ENCODE results near the gene ZNF540. TPM values are rescaled to one million over a fixed set of nuclear protein-coding genes. Genes with fewer than 3 reads are reported as not detected.

ZNF540 gene
- total and polyA plus RNA-seq, 3 experiments from 2014 or later = 2.3 to 4.9 (median 3.2) TPM

DNA sequence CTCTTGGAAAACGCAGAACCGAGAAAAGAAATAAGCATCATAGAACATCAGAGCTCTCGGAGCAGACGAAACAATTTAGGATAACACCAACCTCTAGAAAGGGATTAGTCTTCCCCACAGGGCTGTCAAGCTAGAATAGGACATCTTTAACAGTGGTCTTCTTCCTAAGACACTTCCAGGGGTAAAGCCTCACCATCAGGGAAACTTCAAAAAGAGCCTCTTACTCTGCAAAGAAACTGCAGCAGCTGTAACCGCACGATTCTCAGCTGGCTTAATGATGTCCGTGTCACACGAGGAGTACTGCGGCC, 726 bp upstream of the ZNF540 start:
- H3K9me3 Mint-ChIP-seq = peaks cover 0 to 26% (median 11%) of the 10 kb centered on the region in 5 donors
- H3K27me3 Mint-ChIP-seq = peaks cover 0 to 4% of the 10 kb centered on the region in 2 donors
- peaks cover 33 to 57% (median 44%) of the 10 kb centered on the region in 3 donors for H3K4me1 Mint-ChIP-seq
- DNase-seq = no peak
- peaks cover 5% of the 10 kb centered on the region for H3K36me3 ChIP-seq (ENCODE audit: insufficient read depth, low read length)
- peaks cover 19% of the 10 kb centered on the region for H3K4me1 ChIP-seq (ENCODE audit: insufficient read depth, low read length)
- H3K36me3 Mint-ChIP-seq = peaks cover 10 to 53% (median 34%) of the 10 kb centered on the region in 3 donors
- no peaks in the 10 kb centered on the region for H3K27me3 ChIP-seq (ENCODE audit: insufficient read depth, low read length, poor library complexity, severe bottlenecking)
- peak overlapping the region; percentile 93 to 100 (median 98) for H3K27ac Mint-ChIP-seq
- peak overlapping the region; percentile 93 for H3K27ac ChIP-seq (ENCODE audit: low read depth, low read length)
- ChIA-PET CTCF (interaction anchor here (0.9 to 1.4 kb wide), 2 partner anchors 88 to 259 kb away, joined by 3 to 7 read pairs; partner anchors contain the start of gene ZNF793), POLR2A (interaction anchor here (0.7 to 1.9 kb wide), 11 partner anchors 61 to 757 kb away, joined by 3 to 22 read pairs (median 10); partner anchors contain the start of genes ZFP30, ZNF383, ZNF420 and ZNF527)
- peak overlapping the region; percentile 93 to 98 (median 96) for H3K4me3 Mint-ChIP-seq
- peak overlapping the region; percentile 93 for H3K4me3 ChIP-seq (ENCODE audit: low read length)
- H3K9me3 ChIP-seq (ENCODE audit: low read length) = peaks cover 7% of the 10 kb centered on the region

DNA sequence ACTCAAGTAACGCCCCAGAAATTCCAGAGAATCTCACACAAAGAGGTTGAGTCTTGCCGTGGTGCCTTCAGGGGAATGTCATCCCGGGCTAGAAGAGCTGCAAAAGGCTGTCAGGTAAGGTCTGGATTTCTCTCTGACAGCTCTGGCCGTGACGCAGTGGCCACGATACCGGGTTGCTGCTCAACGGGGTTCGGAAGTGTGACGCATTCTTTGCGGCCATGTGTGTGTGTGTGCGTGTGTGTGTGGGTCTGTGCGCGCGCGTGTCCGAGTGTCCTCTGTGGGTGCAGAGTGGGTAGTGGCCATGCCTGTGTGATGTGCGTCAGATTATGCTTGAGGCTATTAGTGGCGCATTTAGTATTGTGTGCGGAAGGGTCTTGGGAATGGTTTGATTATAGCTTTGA, 306 bp downstream of the ZNF540 start:
- Mint-ChIP-seq H3K4me3 (peak overlapping the region; percentile 93 to 98 (median 96)), H3K4me1 (peaks cover 33 to 57% (median 44%) of the 10 kb centered on the region in 3 donors), H3K36me3 (peaks cover 15 to 57% (median 38%) of the 10 kb centered on the region in 3 donors), H3K27ac (peak overlapping the region; percentile 93 to 100 (median 98)), H3K9me3 (peaks cover 0 to 18% (median 7%) of the 10 kb centered on the region in 5 donors), H3K27me3 (peaks cover 0 to 4% of the 10 kb centered on the region in 2 donors)
- peak in 4 of 5 donors; percentile 48 to 85 (median 70) for DNase-seq
- ChIA-PET POLR2A (interaction anchor here (0.8 to 1.9 kb wide), 13 partner anchors 8 to 990 kb away, joined by 3 to 22 read pairs (median 6); partner anchors contain the start of genes ZFP30, ZNF382, ZNF420 and ZNF527), CTCF (interaction anchor here (0.9 to 1.4 kb wide), 5 partner anchors 58 to 277 kb away, joined by 3 to 7 read pairs (median 3); partner anchors contain the start of genes ZNF570 and ZNF793)
- peak overlapping the region; percentile 93 for H3K4me3 ChIP-seq (ENCODE audit: low read length)
- H3K4me1 ChIP-seq (ENCODE audit: insufficient read depth, low read length) = peaks cover 19% of the 10 kb centered on the region
- peaks cover 7% of the 10 kb centered on the region for H3K9me3 ChIP-seq (ENCODE audit: low read length)
- H3K27ac ChIP-seq (ENCODE audit: low read depth, low read length) = peak overlapping the region; percentile 93
- peaks cover 12% of the 10 kb centered on the region for H3K36me3 ChIP-seq (ENCODE audit: insufficient read depth, low read length)
- no peaks in the 10 kb centered on the region for H3K27me3 ChIP-seq (ENCODE audit: insufficient read depth, low read length, poor library complexity, severe bottlenecking)

DNA sequence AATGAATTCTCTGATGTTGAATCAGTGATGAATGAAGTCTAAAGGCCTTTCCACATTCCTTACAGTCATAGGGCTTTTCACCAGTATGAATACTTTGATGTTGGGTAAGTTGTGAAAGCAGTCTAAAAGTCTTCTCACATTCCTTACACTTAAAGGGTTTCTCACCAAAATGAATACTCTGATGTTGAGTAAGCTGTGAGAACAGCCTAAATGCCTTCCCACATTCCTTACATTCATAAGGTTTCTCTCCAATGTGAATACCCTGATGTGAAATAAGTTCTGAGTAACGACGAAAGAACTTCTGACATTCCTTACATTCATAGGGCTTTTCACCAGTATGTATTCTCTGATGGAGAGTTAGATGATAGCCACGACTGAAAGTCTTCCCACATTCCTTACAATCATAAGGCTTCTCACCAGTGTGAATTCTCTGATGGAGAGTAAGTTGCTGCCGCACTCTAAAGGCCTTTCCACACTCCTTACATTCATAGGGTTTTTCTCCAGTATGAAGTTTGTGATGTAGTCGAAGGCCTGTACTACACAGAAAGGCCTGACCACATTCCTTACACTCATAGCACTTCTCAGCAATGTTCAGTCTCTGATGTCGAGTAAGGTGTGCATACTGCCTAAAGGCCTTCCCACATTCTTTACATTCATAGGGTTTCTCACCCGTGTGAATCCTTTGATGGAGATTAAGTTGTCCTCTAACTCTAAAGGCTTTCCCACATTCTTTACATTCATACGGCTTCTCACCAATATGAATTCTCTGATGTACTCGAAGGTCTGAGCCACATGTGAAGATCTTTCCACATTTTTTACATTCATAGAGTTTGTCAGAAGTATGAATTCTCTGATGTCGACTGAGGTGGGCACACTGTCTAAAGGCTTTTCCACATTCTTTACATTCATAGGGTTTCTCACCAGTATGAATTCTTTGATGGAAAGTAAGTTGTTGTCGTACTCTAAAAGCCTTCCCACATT, 40.7 kb downstream of the ZNF540 start:
- no peaks in the 10 kb centered on the region for H3K4me1 Mint-ChIP-seq
- no peak overlapping the region for H3K4me3 ChIP-seq (ENCODE audit: low read length)
- H3K36me3 ChIP-seq (ENCODE audit: insufficient read depth, low read length) = peaks cover 4% of the 10 kb centered on the region
- DNase-seq = no peak
- H3K9me3 ChIP-seq (ENCODE audit: low read length) = peaks cover 42% of the 10 kb centered on the region
- no peak overlapping the region for H3K27ac ChIP-seq (ENCODE audit: low read depth, low read length)
- peaks cover 42 to 85% (median 78%) of the 10 kb centered on the region in 5 donors for H3K9me3 Mint-ChIP-seq
- ChIA-PET CTCF (no interaction called here), POLR2A (no interaction called here)
- H3K27me3 Mint-ChIP-seq = no peaks in the 10 kb centered on the region
- no peaks in the 10 kb centered on the region for H3K4me1 ChIP-seq (ENCODE audit: insufficient read depth, low read length)
- H3K27me3 ChIP-seq (ENCODE audit: insufficient read depth, low read length, poor library complexity, severe bottlenecking) = no peaks in the 10 kb centered on the region
- peaks cover 31 to 57% (median 53%) of the 10 kb centered on the region in 3 donors for H3K36me3 Mint-ChIP-seq
- no peak overlapping the region for H3K27ac Mint-ChIP-seq
- H3K4me3 Mint-ChIP-seq = no peak overlapping the region

DNA sequence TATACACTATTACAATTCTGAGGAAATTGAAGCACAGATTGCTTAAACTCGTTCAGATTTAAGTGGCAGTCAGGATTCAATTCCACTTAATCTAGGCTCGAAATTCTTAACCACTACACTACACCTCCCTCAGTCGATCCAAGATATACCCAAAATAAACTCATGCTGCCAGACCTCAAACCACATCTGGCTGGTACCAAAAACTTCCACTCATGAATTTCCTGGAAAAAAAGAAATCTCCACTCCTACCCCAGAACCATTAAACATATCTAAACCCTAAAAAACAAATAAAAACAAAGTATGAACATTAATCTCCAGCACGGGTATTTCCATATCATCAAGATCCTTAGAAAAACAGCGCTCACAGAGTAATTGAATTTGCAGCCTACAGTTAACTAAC, 59.4 kb downstream of the ZNF540 start:
- Histone ChIP-seq H3K27ac (ENCODE audit: low read depth, low read length) (peak overlapping the region; percentile 72), H3K27me3 (ENCODE audit: insufficient read depth, low read length, poor library complexity, severe bottlenecking) (no peaks in the 10 kb centered on the region)
- POLR2A ChIA-PET = interaction anchor here (2.1 kb wide), 1 partner anchor 60 kb away, joined by 6 read pairs; the partner anchor contains the start of genes ZNF540 and ZNF571

DNA sequence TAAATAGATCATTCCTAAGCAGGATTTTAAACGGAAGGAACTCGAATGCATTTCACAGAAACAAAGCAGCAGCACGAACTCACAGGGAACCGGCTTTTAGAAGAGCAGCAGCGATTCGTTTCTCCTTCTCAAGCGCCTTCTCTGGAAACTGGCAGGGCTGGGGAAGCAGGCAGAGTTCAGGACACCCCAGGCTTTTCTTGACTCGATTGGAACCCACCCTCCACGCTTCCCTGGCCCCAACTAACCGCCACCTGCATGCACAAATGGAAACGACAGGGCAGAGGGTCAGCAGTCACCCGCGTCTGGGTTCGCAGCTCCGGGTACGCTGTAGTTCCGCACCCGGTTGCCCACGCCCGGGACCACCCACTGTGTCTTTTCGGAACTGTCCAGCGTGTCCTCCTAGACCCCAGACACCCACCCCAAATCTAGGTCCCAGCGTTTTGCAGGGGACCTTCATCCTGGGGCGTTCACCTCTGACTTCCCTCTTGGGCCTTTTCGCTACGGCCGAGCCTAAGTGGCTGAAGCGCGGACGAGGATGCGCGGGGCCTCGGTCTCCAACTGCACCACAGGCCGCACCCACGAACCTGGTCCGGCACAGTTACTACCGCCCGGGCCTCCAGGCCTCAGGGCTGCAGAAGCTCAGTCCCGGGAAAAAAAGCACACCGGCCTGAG, 60.1 kb downstream of the ZNF540 start:
- CTCF ChIA-PET = no interaction called here
- H3K27me3 Mint-ChIP-seq = peaks cover 0 to 2% of the 10 kb centered on the region in 2 donors

More for the DNA sequence above, 59.4 kb downstream of the ZNF540 start:
- peak overlapping the region; percentile 19 to 97 (median 88) for H3K27ac Mint-ChIP-seq
- peaks cover 7 to 25% (median 14%) of the 10 kb centered on the region in 3 donors for H3K36me3 Mint-ChIP-seq
- H3K9me3 ChIP-seq (ENCODE audit: low read length) = no peaks in the 10 kb centered on the region
- H3K4me1 ChIP-seq (ENCODE audit: insufficient read depth, low read length) = peaks cover 18% of the 10 kb centered on the region
- CTCF ChIA-PET = interaction anchor here (1.2 kb wide), 1 partner anchor 59 kb away, joined by 4 read pairs; the partner anchor contains the start of genes ZNF540 and ZNF571
- peaks cover 0 to 2% of the 10 kb centered on the region in 2 donors for H3K27me3 Mint-ChIP-seq
- H3K4me3 Mint-ChIP-seq = peak overlapping the region; percentile 92 to 99 (median 94)
- peaks cover 30 to 39% (median 35%) of the 10 kb centered on the region in 3 donors for H3K4me1 Mint-ChIP-seq
- peaks cover 0 to 9% (median 0%) of the 10 kb centered on the region in 5 donors for H3K9me3 Mint-ChIP-seq
- H3K4me3 ChIP-seq (ENCODE audit: low read length) = peak overlapping the region; percentile 86
- DNase-seq = no peak
- H3K36me3 ChIP-seq (ENCODE audit: insufficient read depth, low read length) = no peaks in the 10 kb centered on the region

DNA sequence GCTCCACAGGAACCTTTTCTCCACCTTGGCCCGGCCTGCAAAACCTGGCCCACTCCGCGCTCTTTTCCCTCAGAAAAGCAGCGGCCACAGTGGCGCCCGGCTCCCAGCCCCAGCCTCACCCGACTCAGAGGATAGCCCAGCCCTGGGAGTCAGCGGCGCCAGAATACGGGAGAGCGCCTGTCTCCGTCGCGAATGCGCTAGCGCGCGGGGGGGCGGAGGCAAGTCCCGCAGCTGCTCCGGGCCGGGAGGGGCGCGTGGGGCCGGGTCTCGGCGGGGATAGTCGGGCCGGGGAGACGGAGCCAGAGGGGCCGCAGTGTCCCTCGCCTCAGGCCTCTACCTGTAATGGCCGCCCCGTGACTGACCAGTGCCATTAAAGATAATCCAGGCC, 60.6 kb downstream of the ZNF540 start, which contains the start of gene ZFP30:
Gene ZFP30, minus strand, starts transcription at position 165 of the 388 bp plus-strand sequence. CDS start 7,643 bp downstream, outside the sequence.
- H3K4me1 ChIP-seq (ENCODE audit: insufficient read depth, low read length) = peaks cover 18% of the 10 kb centered on the region
- peaks cover 0 to 10% (median 0%) of the 10 kb centered on the region in 5 donors for H3K9me3 Mint-ChIP-seq
- H3K36me3 ChIP-seq (ENCODE audit: insufficient read depth, low read length) = no peaks in the 10 kb centered on the region
- H3K9me3 ChIP-seq (ENCODE audit: low read length) = no peaks in the 10 kb centered on the region
- CTCF ChIA-PET = no interaction called here
- H3K27ac Mint-ChIP-seq = peak within 1 kb of the TSS; percentile 88 to 97 (median 94)
- peak within 1 kb of the TSS; percentile 92 to 99 (median 94) for H3K4me3 Mint-ChIP-seq
- POLR2A ChIA-PET = interaction anchor here (0.6 to 2.1 kb wide), 3 partner anchors 37 to 186 kb away, joined by 3 to 6 read pairs (median 6); partner anchors contain the start of genes ZNF540, ZNF570 and ZNF571
- H3K4me1 Mint-ChIP-seq = peaks cover 30 to 39% (median 35%) of the 10 kb centered on the region in 3 donors
- peaks cover 0 to 2% of the 10 kb centered on the region in 2 donors for H3K27me3 Mint-ChIP-seq
- no peaks in the 10 kb centered on the region for H3K27me3 ChIP-seq (ENCODE audit: insufficient read depth, low read length, poor library complexity, severe bottlenecking)
- H3K4me3 ChIP-seq (ENCODE audit: low read length) = peak within 1 kb of the TSS; percentile 86
- DNase-seq = peak; percentile 67 to 83 (median 76)
- H3K36me3 Mint-ChIP-seq = peaks cover 4 to 19% (median 5%) of the 10 kb centered on the region in 3 donors
- peak within 1 kb of the TSS; percentile 72 for H3K27ac ChIP-seq (ENCODE audit: low read depth, low read length)

More for the DNA sequence above, 60.1 kb downstream of the ZNF540 start:
- H3K27ac Mint-ChIP-seq = peak overlapping the region; percentile 58 to 97 (median 90)
- Histone ChIP-seq H3K27ac (ENCODE audit: low read depth, low read length) (peak overlapping the region; percentile 72), H3K36me3 (ENCODE audit: insufficient read depth, low read length) (no peaks in the 10 kb centered on the region), H3K4me3 (ENCODE audit: low read length) (peak overlapping the region; percentile 86), H3K9me3 (ENCODE audit: low read length) (no peaks in the 10 kb centered on the region), H3K27me3 (ENCODE audit: insufficient read depth, low read length, poor library complexity, severe bottlenecking) (no peaks in the 10 kb centered on the region), H3K4me1 (ENCODE audit: insufficient read depth, low read length) (peaks cover 18% of the 10 kb centered on the region)
- H3K4me3 Mint-ChIP-seq = peak overlapping the region; percentile 92 to 99 (median 94)
- H3K36me3 Mint-ChIP-seq = peaks cover 4 to 21% (median 8%) of the 10 kb centered on the region in 3 donors
- DNase-seq = peak in 3 of 5 donors; percentile 2 to 45 (median 19)
- peaks cover 30 to 39% (median 35%) of the 10 kb centered on the region in 3 donors for H3K4me1 Mint-ChIP-seq
- POLR2A ChIA-PET = interaction anchor here (0.6 to 2.1 kb wide), 3 partner anchors 38 to 186 kb away, joined by 3 to 6 read pairs (median 6); partner anchors contain the start of genes ZNF540, ZNF570 and ZNF571
- peaks cover 0 to 12% (median 0%) of the 10 kb centered on the region in 5 donors for H3K9me3 Mint-ChIP-seq

Measured in CD8-positive, alpha-beta memory T cell (primary cell).